Hematopoietic multipotent progenitor cell treated with erythropoietin and hydrocortisone succinate and interleukin-3 and kit ligand, for 6 days (in vitro differentiated cells): ENCODE data around the gene MCTP1.
"Not testable (repeated sequence)": the region's sequence is repeated elsewhere in the genome, so short reads cannot be mapped to it uniquely, and the experiment has no call there.

Experiments
- DNase-seq: peaks from one replicate; pipeline ENCODE4 v3.0.0-alpha.2; 2015

MCTP1 gene

DNA sequence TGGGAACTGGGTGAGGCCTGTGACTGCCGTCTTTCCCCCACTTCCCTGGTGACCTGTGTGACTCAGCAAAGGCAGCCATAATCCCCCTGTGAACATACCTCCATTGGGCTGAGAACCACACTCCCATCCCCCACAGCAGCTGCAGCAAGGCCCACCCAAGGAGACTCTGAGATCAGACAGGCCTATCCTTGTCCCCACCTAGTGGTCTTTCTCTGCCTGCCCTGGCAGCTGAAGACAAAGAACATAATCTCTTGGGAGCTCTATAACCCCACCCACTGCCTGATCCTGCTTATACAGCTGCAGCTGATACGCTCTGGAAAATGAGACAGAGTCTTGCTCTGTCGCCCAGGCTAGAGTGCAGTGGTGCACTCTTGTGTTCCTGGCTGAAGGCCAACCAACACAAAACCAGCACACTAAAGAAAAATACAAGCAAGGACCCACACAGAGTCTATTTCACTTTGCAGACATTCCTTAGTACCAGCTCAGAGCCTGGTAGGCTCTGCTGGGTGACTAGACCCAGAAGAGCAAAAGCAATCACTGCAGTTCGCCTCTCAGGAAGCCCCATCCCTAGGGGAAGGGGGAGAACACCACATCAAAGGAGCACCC, 106.7 kb downstream of the MCTP1 start:
- DNase-seq = peak; percentile 24

DNA sequence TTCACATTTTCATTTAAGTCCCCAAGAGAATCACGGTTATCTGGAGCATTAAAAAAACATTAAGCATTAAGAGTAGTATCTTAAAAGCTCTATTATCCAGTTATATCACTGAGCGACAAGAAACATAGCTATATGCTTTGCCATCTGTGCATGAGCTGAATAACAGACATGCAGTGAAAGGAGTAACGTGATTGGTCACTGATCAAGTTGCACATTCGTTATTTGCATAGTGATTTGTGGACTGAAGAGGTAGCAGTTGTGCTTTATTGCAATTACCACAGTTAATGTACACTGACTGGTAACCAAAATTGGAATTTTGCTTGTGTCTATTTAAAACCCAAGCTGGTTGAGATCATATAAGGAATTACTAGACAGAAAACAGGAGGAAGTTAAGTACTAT, 107.4 kb downstream of the MCTP1 start:
- no peak for DNase-seq

DNA sequence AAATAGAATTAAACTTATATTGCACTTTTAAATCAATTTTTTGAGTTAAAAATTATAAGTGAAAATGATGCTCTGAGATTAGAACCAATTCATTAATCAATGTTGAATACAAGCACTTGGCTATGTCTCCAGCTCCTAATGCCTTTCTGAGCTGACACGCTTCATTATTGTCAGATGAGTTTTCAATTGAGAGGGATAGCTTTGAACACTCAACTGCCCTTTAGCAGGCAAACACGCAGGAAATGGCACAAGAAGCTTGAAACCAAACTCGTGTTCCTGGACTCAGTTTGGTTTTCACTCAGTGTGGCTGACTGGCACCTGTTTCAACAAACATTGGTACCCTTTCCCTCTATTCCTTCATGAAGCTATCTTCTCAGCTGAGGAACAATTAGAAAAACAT, 109.8 kb downstream of the MCTP1 start:
- DNase-seq = no peak

DNA sequence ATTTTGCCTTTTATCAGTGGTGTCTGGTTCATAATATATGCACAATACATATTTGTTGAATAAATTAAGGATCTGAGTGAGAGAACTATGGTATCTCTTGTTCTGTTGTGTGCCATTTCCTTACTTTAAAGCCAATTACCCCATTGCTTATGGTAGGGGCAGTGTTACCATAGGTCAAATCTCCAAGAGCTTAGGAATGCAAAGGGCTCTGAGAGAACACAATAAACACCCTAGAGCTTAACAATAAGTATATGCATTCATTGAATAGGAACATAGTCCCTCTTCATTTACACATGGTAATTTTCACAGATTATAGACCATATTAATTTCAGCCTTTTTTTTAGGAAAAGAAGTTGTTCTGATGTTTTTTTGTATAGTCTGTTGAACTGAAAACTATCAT, 112.2 kb downstream of the MCTP1 start:
- no peak for DNase-seq

DNA sequence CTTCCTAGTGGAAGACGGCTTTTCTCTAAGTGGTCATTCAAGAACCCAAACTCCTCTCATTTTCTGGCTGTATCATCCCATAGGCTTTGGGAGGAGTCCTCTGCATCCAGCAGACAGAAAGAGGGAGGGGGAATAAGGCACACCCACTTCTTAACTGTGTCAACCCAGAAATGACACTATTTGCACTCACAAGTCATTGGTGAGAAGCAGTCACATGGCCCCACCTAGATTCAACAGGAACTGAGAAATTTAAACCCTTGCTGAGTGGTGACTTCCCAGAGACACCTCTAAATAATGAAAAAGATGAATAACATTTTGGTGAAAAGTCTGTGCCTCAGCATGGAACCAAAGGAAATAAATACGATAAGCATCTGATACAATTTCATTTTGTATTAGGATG, 120.0 kb downstream of the MCTP1 start:
- DNase-seq = no peak

DNA sequence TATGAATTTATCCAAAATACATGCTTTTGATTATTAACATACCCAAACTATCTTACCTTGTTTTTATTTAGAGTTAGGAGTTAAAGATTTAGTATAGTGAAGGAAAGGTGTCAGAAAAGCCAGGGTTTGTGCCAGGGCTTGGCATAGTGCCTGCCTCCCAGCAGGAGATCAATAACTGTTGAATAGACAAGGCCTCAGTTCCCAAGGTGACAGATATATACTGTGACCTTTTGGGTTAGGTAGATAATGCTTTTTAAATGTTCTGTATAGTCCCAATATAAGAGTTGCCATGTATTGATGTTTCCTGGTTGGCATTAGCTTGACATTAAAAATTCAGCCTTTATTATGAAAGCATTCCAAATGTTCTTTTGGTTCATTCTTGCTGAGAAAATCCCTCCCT, 121.8 kb downstream of the MCTP1 start:
- no peak for DNase-seq

DNA sequence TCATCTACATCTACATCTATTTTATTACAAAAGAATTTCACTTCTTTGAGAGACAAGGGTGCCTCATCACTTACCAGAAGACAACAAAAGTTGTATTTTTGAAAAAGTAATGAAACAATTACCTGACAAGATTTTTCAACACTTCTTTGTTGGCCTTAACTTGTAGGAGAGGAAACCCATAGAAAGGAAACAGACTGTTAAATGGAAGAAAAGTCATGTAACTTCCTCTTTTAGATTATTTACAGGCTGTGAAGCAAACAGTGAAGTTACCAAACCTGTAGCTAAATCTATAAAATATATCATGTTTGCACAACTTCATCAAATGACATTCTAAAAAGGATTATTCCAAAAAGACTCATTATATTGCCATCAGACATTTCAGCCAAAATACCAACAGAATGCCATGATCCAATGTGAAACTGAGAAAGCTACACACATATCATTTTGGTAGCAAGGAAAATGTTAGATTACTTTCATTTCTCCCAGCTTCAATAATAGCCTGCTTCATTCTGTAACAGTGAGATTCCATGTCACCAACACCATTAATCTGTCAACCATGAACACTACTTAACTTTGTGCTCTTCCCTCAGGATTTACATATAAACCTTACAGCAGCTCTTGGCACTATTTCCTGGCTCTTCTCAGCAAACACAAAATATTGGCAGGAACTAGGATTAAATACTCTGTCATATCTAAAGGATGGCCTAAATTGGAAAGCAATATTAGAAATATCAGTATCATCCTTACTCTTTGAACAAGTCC, 122.5 kb downstream of the MCTP1 start:
- DNase-seq = peak; percentile 48

DNA sequence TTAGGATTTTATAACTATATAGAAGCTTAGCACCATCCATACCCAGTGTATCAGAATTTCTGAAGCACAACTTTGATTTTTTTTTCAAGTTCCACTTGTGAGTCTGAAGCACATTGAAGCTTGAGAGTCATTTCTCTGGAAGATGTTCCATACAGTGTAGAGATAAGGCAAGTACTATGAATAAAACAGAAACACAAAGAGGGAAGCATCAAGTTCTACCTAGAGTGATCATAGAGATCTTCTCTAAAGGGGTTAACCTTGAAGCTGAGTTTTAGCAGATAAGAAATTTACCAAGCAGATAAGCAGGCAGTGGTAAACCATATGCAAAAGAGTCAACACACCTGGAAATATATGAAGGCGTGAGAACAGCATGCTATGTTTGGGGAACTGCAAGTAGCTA, 125.3 kb downstream of the MCTP1 start:
- DNase-seq = no peak

DNA sequence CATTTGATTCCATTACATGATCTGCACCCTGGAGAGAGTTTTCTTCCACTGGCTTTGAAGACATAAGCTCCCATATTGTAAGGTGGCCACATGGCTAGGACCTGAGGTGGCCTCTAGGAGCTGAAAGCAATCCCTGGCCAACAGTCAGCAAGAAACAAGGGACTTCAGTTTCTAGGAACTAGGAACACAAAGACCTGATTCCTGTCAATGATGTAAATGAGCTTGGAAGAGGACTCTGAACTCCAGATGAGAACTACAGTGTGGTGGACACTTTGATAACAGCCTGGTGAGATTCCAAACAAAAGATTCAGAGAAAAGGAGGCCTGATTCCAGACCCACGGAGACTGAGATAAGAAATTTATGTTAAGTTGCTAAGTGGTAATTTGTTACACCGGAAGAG, 129.0 kb downstream of the MCTP1 start:
- no peak for DNase-seq

DNA sequence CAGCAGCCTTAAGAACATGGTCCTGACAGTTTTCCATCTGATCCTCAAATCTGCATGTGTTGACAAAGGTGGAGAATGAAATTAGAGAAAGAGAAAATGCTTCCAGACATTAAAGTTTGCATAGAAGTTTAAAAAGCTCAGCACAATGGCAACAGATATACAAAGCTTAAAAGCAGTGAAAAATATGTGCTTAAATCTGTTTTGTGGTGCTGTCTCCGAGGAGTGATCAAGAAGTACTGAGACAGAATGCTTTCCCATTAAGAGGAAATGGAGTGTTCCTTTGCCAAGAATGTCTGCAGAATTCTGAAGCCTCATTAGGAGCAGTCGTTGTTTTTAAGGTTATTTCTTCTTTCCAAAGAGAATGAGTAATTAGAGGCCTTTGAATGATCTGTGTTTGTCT, 131.4 kb downstream of the MCTP1 start:
- no peak for DNase-seq

DNA sequence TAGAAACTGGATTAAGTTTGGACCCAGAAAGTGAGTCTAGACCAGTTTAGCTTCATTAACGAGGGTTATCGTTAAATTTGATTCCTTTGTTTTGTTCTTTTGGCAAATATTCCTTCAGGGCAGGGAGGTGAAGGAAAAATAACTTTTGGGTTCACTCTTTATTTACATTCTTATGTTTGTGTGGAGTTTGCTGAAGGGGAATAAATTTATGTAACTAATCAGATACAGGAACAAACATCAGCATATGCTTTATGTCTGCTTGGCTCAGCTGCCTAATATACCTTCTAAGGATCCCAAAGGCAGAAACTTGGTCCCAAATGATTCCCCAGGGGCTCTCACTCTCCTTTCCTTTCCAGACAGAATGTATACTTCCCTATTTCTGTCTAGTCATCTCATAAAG, 132.4 kb downstream of the MCTP1 start:
- DNase-seq = no peak

DNA sequence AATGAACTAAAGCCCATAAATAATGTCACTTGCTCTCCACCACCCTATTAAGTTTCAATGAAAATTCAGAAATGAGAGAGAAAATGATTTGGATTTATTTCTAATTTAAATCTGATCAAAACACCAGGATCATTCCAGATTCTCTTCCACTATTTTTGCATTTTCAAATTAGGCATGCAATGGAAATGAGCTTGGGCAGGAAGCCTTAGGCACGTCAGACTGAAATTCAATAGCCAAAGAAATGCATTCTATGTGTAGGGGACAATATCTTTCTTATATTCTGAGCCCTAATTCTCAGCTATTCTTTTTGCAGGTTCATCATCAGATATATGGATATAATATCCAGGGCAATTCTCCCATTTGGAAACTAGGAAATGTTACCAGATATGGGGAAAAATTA, 132.8 kb downstream of the MCTP1 start:
- DNase-seq = no peak

DNA sequence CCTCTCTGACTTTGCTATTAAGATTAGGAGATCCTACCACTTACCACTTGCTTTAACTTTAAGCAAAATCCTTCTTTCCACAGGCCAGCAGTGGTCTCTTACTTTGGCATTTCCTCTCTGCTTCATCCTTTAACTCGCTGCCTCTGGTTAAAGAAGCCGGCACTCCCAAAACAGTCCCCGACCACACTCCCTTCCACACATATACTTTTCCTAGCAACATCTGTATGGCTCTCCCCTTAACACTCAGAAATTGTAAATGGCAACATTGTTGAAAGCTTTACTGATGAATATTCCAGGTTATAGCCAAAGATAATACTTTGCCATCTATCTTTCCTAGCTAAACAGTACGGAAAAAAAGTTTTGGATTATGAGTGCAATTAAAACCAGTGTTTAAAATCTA, 133.2 kb downstream of the MCTP1 start:
- no peak for DNase-seq

DNA sequence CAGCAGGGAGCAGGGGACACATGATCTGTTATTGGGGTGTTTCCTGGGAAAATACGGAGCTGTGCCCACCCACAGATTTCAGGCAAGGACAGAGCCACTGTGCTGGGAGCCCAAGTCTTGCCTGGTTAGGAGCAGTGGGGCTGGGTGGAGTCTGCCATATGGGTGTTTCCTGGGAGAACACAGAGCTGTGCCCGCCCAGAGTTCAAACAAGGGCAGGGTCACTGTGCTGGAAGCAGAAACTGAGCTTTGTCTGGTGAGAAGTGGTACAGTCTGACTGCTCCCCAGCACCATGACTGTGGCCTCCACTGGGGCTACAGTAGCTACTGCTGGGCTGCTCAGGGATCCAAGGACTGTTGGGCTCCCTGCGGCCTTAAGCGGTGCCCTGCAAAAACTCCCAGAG, 135.5 kb downstream of the MCTP1 start:
- DNase-seq = no peak

DNA sequence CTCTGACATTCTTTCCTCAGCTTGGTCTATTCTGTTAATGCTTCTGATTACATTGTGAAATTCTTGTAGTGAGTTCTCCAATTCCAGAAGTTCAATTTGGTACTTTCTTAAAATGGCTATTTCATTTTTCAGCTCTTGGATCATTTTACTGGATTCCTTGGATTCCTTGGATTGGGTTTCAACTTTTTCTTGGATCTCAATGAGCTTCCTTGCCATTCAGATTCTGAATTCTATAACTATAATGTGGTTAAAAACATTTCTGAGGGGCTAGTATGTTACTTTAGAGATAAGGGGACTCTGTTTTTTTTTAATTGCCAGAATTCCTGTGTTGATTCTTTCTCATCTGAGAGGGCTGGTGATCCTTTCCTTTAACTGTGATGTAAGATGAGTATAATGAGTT, 136.4 kb downstream of the MCTP1 start:
- DNase-seq = no peak

DNA sequence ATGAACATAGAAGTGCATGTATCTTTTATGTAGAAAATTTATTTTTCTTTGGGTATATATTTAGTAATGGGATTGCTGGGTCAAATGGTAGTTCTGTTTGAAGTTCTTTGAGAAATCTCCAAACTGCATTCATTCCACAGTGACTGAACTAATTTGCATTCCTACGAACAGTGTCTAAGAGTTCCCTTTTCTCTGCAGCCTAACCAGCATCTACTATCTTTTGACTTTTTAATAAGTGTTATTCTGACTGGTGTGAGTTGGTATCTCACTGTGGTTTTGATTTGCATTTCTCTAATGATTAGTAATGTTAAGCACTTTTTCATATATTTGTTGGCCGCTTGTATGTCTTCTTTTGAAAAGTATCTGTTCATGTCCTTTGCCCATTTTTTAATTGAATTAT, 141.0 kb downstream of the MCTP1 start:
- not testable (repeated sequence) for DNase-seq

DNA sequence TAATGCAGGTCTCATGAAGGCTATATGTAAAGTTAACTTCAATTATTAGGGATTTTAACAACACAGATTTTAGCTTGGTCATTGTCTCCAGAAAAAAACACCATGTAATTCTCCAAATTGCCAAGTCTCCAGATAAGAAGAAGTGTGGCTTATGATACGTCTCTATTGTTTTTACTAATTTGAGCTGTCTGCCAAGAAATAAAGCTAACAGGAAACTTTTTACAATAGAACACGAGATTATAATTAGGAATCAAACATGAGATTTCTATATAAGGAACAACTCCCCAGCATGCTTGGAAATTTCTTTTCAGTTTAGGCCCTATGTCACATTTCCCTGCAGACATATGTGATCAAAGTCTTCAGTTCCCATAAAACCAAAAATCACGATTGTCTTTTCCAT, 142.7 kb downstream of the MCTP1 start:
- DNase-seq = no peak

DNA sequence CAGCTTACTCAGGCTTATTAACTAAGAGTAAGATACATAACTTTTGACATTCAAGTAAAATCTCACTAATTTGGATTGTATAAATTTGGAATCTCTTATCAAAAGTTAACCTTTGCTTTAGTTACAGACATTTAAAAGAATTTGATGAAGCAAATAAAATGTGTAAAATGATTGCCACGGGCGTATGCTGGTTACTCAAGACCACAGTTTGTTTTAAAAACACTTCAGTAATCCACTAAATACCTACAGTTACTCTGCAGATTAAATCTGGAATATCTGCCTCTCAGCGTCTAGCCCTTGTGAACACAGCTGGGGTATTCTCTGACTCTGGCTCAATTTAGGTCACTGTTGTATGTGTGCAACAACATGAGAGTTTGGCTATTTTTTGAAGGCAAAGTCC, 143.8 kb downstream of the MCTP1 start:
- DNase-seq = no peak

DNA sequence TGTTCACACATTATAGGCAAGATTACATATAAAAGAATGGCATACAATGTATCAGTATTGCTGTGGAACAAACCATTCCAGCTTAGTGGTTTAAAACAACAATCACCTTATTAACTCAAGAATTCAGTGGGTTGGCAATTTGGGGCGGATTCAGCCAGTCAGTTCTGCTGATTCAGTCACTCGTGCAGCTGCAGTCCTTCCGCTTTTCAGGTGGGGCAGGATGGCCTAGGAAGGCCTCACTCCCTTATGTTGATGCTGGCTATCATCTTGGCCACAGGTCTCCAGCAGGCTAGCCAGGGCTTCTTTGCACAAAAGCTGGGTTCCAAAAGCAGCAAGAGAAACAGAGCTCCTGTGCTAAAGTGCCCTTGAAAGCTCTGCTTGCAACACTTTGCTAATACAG, 150.6 kb downstream of the MCTP1 start:
- DNase-seq = no peak

DNA sequence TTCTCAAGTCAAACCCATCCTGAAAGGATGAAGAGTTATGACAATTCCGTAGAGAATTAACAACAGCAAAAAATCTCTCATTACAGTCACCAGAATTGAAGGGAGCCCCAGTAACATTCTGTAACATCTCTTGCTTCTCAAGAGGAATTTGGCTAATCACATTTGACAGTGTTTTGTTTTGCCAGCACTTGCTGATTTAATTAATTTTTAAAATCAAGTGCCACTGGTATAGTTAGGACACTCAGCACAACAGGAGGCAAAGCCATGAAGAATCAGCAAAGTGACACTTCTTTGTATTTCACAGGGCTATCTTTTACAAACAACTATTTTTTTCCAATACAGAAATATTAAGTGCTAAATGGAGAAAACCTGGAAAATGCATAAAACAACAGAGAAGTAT, 152.8 kb downstream of the MCTP1 start:
- no peak for DNase-seq

DNA sequence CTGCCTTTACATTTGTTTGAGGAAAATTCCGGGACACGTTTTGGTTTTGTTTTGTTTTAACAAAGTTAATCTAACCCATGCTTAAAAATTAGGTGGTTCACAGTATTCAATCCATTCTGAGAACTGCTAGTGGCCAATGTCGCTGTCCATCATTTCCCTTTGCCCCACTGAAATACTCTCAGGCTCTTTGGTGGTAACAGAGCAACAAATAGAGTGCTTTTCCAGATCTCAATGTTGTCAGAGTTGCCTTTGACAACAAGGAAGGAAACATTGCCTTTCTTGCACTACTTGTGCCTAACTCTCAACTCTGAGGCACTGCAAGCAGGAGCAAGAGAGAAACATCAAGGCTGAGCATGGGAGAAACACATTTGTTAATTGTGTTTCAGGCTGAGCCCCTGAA, 154.0 kb downstream of the MCTP1 start:
- no peak for DNase-seq

DNA sequence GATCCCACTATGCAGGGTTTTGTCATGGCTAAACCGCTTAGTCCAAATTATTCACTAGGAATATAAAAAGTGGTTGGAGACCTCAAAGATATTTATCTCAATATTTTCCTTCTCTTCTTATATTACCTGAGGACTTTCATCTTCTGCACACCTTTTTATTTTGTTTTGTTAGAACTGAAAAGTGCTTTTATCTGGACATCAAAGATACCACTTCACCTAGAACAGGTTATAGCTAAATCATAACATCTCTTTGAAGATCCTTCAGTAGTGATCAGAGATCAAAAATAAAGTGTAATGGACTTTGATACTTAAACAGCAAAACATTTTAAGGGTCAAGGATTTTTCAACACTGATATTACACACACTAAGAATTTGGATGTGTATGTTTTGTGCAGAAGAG, 160.2 kb downstream of the MCTP1 start:
- DNase-seq = no peak

DNA sequence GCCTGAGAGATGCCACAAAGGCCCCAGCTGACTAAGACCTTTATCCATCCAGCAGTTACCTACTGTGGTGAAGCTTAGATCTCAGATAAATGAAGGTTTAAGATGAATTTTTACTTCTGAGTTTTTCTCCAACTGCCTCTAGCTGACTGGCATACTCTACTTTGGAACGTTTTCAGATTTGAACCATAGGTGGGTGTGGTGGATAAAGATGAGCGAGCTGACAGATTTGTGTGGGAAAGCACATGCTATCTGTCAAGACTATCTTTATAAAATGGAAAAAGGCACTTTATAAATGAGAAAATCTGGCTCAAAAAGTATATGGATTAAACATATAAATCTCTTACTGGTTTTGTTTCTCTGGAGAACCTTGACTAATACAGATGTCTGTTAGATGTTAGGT, 160.8 kb downstream of the MCTP1 start:
- no peak for DNase-seq

DNA sequence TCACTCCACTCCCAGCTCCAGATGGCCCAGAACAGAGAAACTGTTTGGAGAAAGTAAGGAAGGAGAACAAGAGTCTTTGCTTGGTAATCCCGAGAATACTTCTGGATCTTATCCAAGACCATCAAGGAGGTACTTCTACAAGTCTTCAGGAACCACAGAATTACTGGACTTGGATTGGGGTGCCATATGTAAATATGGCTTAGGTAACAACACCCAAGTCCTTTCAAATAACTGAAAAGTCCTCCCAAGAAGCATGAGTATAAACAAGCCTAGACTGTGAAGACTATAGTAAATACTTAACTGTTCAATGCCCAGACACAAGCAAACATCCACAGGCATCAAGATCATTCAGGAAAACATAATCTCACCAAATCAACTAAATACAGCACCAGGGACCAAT, 170.0 kb downstream of the MCTP1 start:
- DNase-seq = no peak

DNA sequence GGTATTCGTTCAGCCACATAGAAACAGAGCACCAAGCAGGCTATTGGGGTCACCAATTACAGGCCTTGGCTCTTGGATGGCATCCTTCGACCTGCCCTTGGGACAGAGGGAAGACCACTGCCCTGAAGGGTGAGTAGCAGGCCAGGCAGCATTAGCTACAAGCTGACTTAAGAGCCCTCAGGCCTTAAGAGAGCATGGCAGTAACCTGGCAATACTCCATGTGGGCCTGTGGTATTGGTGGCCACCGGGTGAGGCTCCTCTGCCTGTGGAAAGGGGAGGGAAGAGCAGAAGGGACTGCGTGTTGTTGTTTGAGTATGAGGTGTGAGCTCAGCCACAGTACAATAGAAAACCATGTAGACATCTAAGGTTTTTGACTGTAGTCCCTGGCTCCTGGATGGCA, 170.6 kb downstream of the MCTP1 start:
- DNase-seq = no peak
